Brain microvascular endothelial cell (primary cell): ENCODE data around the gene CEP43.

ENCODE experiments used
- DNase-seq: peaks from one replicate; pipeline ENCODE4 v3.0.0-alpha.2; 2020
- H3K27ac ChIP-seq: fragments of 250-450 bp; sonication (Bioruptor Pico); 2 replicates; pipeline ENCODE4 v1.5.1; 2020; ENCODE audit warnings: mild to moderate bottlenecking, moderate library complexity
- H3K27me3 ChIP-seq: fragments of 250-450 bp; sonication (Bioruptor Pico); replicated peaks from 2 replicates; pipeline ENCODE4 v1.5.1; 2020; ENCODE audit warnings: mild to moderate bottlenecking
- H3K36me3 ChIP-seq: fragments of 250-450 bp; sonication (Bioruptor Pico); replicated peaks from 2 replicates; pipeline ENCODE4 v1.5.1; 2020; ENCODE audit warnings: mild to moderate bottlenecking
- H3K4me3 ChIP-seq: 2 replicates; pipeline ENCODE4 v1.5.1; 2011; ENCODE audit warnings: low read depth, mild to moderate bottlenecking, control low read depth, low read length, moderate library complexity
- CTCF ChIP-seq: IDR thresholded peaks from 2 replicates; pipeline ENCODE4 v1.5.1; 2011; ENCODE audit warnings: low read depth, mild to moderate bottlenecking, moderate library complexity, low read length, control low read depth, inconsistent platforms; ENCODE audit errors: missing control alignments
- in situ Hi-C: cut with HindIII; loops from 2 replicates; pipeline ENCODE4 v1.10.0; 2017; ENCODE audit warnings: low sequenced_read_pairs, low pct_ligation_motif_present

The CEP43 gene

DNA sequence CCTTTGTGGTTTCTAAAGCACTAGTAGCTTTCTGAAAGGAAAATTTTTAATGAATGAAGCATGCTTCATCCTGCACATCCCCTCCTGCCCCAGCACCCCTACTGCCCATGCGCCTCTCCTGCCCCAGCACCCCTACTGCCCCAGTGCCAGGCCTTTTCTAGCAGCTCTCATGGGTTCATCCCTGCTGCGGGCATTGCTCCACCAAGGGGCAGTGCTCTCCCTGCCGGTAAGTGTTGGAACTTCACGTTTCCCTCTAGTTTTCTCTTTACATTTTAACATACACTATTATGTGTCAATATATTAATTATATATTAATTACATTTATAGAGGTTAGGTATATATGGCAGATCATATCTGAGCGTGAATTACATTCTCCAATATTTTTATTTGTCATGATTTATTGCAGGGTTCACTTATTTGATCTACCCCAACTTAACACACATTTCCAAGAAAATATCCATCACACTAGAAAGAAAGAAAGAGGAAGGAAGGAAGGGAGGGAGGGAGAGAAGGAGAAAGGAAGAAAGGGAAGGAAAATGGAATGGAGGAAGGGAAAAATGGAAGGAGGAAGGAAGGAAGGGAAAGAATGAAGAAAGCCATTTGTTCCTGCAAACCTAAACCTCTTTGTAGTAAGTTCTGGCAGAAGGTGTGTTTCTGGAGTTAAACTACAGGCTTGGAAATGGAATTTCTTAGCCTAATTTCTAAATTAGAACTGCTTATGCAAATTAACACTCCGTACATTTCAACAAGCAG, 46.8 kb downstream of the CEP43 start:
- Histone ChIP-seq H3K4me3 (no peak overlapping the region), H3K27ac (no peak overlapping the region), H3K36me3 (no peaks in the 10 kb centered on the region), H3K27me3 (no peaks in the 10 kb centered on the region)
- in situ Hi-C loops = no loop called here
- no peak for DNase-seq
- TF ChIP-seq CTCF = peak; percentile 28

DNA sequence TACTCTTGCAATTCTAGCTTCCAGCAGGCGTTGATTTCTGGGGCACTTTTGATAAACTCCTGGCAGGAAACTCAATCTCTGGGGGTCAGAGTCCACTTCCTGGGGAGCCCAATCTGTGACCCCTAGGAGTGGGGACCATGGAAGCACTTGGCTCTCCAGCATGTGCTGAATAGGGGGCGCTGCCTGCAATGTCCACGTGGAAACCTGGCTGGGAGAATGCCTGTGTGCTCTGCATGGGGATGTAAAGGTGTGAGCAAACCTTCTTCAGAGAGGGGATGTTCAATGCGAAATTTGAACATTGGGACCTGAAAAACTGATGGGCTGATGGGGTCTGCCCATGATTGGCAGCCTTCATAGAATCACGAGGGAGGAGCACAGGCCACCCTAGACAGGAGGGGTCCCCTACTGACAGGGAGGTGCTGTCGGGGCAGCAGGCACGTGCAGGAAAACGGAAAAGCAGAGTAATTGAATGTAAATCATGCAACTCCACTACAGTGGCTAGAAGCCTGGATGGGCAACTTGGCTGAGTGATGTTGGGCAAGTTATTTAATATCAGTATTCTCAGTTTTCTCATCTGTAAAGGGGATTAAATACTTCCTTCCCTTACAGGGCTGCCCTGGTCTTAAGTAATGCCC, 47.8 kb downstream of the CEP43 start:
- TF ChIP-seq CTCF = no peak
- in situ Hi-C loops = no loop called here
- DNase-seq = no peak
- Histone ChIP-seq H3K36me3 (no peaks in the 10 kb centered on the region), H3K27me3 (no peaks in the 10 kb centered on the region), H3K27ac (no peak overlapping the region), H3K4me3 (no peak overlapping the region)

DNA sequence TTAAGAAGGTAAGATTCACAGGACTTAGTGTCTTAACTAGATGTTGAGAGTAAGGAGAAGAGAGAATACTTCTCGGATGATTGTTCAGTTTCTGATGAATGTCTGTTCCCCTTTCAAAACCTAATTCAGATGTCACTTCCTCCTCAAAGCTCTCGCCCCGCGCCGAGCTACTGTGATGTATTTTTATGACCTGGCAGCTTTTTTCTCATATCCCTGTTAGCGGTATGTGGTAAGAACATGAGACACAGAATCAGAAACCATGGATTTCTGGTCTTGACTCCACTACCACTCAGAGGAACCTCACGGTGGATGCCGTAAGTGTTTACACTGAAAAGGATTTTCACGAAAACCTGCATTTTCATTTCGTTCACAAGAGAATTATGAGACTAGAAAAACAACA, 48.4 kb downstream of the CEP43 start:
- Histone ChIP-seq H3K27ac (no peak overlapping the region), H3K4me3 (no peak overlapping the region), H3K27me3 (no peaks in the 10 kb centered on the region), H3K36me3 (no peaks in the 10 kb centered on the region)
- in situ Hi-C loops = no loop called here
- no peak for TF ChIP-seq CTCF
- no peak for DNase-seq
